Stimulated activated CD8-positive, alpha-beta memory T cell treated with anti-CD3 and anti-CD28 coated beads, Interleukin-12 subunit alpha, Interleukin-12 subunit beta, amount 100 ng/mL, for 24 hours (primary cell): ENCODE results near the gene PDSS1.
"Not testable (repeated sequence)": the region's sequence is repeated elsewhere in the genome, so short reads cannot be mapped to it uniquely, and the experiment has no call there.

ENCODE experiments used
- DNase-seq: peaks from one replicate; pipeline ENCODE4 v3.0.0-alpha.2; 2020; ENCODE audit errors: extremely low read depth

The PDSS1 gene

GRCh38 chr10:26738301-26738911, 40.9 kb downstream of the PDSS1 start:
- DNase-seq, result no peak

- no peak for DNase-seq
Observed at GRCh38 chr10:26739071-26739631, 41.6 kb downstream of the PDSS1 start.

GRCh38 chr10:26741368-26741767, 43.9 kb downstream of the PDSS1 start:
- no peak for DNase-seq

- DNase-seq, result no peak
Observed at GRCh38 chr10:26743091-26743490, 45.6 kb downstream of the PDSS1 start.

- DNase-seq, result no peak
Observed at GRCh38 chr10:26743841-26744240, 46.3 kb downstream of the PDSS1 start.

- DNase-seq, result no peak
Observed at GRCh38 chr10:26746061-26746460, 48.6 kb downstream of the PDSS1 start.

- no peak for DNase-seq
Observed at GRCh38 chr10:26755443-26755903, 58.0 kb downstream of the PDSS1 start.

GRCh38 chr10:26759008-26759407, 61.5 kb downstream of the PDSS1 start:
- DNase-seq, result no peak

GRCh38 chr10:26765549-26765948, 68.0 kb downstream of the PDSS1 start:
- no peak for DNase-seq

GRCh38 chr10:26770069-26770468, 72.6 kb downstream of the PDSS1 start:
- no peak for DNase-seq

- DNase-seq, result no peak
Observed at GRCh38 chr10:26773633-26774032, 76.1 kb downstream of the PDSS1 start.

- no peak for DNase-seq
Observed at GRCh38 chr10:26776258-26776657, 78.8 kb downstream of the PDSS1 start.

GRCh38 chr10:26777686-26778085, 80.2 kb downstream of the PDSS1 start:
- DNase-seq, result no peak

- no peak for DNase-seq
Observed at GRCh38 chr10:26779176-26779860, 81.8 kb downstream of the PDSS1 start.

GRCh38 chr10:26780106-26780792, 82.7 kb downstream of the PDSS1 start:
- DNase-seq, result no peak

GRCh38 chr10:26780793-26781601, 83.5 kb downstream of the PDSS1 start:
- DNase-seq, result no peak

- no peak for DNase-seq
Observed at GRCh38 chr10:26781797-26782196, 84.3 kb downstream of the PDSS1 start.

GRCh38 chr10:26787362-26787761, 89.9 kb downstream of the PDSS1 start:
- DNase-seq, result no peak

GRCh38 chr10:26789779-26790178, 92.3 kb downstream of the PDSS1 start:
- DNase-seq, result not testable (repeated sequence)

- DNase-seq, result no peak
Observed at GRCh38 chr10:26790221-26790995, 92.9 kb downstream of the PDSS1 start.
